ENCODE data around the gene ARHGAP24. TPM values are rescaled to one million over a fixed set of nuclear protein-coding genes. Genes with fewer than 3 reads are reported as not detected.

Gene ARHGAP24
- total RNA-seq, 2 donors from 2014 or later: 4.2 to 5.2 TPM

GRCh38 chr4:85672959-85673358, 198.0 kb downstream of the ARHGAP24 start:
- Histone ChIP-seq H3K9me3 (no peaks in the 10 kb centered on the region), H3K9ac (ENCODE audit: low read depth in 2 of 2, low read length in 2 of 2) (no peak overlapping the region), H3K4me3 (no peak overlapping the region), H3K4me1 (no peaks in the 10 kb centered on the region), H3K27ac (no peak overlapping the region), H3K27me3 (no peaks in the 10 kb centered on the region), H3K36me3 (no peaks in the 10 kb centered on the region)
- TF ChIP-seq CTCF (IDR thresholded peaks at IDR 0.05): no peak
- intact Hi-C loops (cut with DNase I): no loop called here
- no peak for DNase-seq

GRCh38 chr4:85673540-85673939, 198.6 kb downstream of the ARHGAP24 start:
- Histone ChIP-seq H3K27ac (no peak overlapping the region), H3K9ac (ENCODE audit: low read depth in 2 of 2, low read length in 2 of 2) (no peak overlapping the region), H3K9me3 (no peaks in the 10 kb centered on the region), H3K27me3 (no peaks in the 10 kb centered on the region), H3K36me3 (no peaks in the 10 kb centered on the region), H3K4me3 (no peak overlapping the region), H3K4me1 (no peaks in the 10 kb centered on the region)
- TF ChIP-seq CTCF (IDR thresholded peaks at IDR 0.05): no peak
- no peak for DNase-seq
- intact Hi-C loops (cut with DNase I): no loop called here

- H3K9me3 ChIP-seq: no peaks in the 10 kb centered on the region
- H3K36me3 ChIP-seq: no peaks in the 10 kb centered on the region
- no peaks in the 10 kb centered on the region for H3K4me1 ChIP-seq
- TF ChIP-seq CTCF (IDR thresholded peaks at IDR 0.05): no peak
- no peaks in the 10 kb centered on the region for H3K27me3 ChIP-seq
- H3K9ac ChIP-seq (ENCODE audit: low read depth in 2 of 2, low read length in 2 of 2): no peak overlapping the region
- intact Hi-C loops (cut with DNase I): no loop called here
- H3K4me3 ChIP-seq: no peak overlapping the region
- DNase-seq: no peak
- H3K27ac ChIP-seq: no peak overlapping the region
These were observed 200.4 kb downstream of the ARHGAP24 start for GRCh38 chr4:85675076-85676049.

GRCh38 chr4:85676050-85676425, 201.1 kb downstream of the ARHGAP24 start:
- H3K4me1 ChIP-seq: no peaks in the 10 kb centered on the region
- intact Hi-C loops (cut with DNase I): no loop called here
- no peaks in the 10 kb centered on the region for H3K36me3 ChIP-seq
- no peak overlapping the region for H3K9ac ChIP-seq (ENCODE audit: low read depth in 2 of 2, low read length in 2 of 2)
- H3K4me3 ChIP-seq: no peak overlapping the region
- H3K27ac ChIP-seq: no peak overlapping the region
- no peaks in the 10 kb centered on the region for H3K9me3 ChIP-seq
- TF ChIP-seq CTCF (IDR thresholded peaks at IDR 0.05): no peak
- no peaks in the 10 kb centered on the region for H3K27me3 ChIP-seq
- DNase-seq: no peak

GRCh38 chr4:85676850-85677590, 202.1 kb downstream of the ARHGAP24 start:
- Histone ChIP-seq H3K36me3 (no peaks in the 10 kb centered on the region), H3K9me3 (no peaks in the 10 kb centered on the region), H3K27me3 (no peaks in the 10 kb centered on the region), H3K4me3 (no peak overlapping the region), H3K27ac (no peak overlapping the region), H3K9ac (ENCODE audit: low read depth in 2 of 2, low read length in 2 of 2) (no peak overlapping the region), H3K4me1 (no peaks in the 10 kb centered on the region)
- DNase-seq: no peak
- TF ChIP-seq CTCF (IDR thresholded peaks at IDR 0.05): no peak
- intact Hi-C loops (cut with DNase I): no loop called here

Measured in colonic mucosa (tissue), 4 donors.